ENCODE measurements around the gene CEMIP.

DNA sequence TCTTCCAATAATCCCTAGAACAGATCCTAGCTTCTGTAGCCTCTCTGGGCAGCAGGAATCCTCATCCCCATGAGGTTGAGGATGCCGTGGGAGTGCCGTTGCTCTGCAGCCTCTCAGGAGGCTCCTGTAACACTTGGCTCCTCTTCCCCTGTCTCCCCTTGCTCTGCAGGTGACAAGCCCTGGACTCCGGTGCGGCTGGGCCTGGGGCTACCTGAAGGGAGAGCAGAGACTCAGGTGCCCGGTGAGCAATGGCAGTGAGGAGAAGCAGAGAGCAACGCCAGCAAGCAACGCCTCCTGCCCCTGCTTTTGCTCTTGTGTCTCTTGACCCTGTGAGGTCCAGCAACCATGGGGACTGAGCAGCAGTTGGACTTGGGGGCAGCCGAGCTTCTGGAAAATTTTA is 91.2 kb downstream of the CEMIP start:
- TF ChIP-seq, protein P1, sequence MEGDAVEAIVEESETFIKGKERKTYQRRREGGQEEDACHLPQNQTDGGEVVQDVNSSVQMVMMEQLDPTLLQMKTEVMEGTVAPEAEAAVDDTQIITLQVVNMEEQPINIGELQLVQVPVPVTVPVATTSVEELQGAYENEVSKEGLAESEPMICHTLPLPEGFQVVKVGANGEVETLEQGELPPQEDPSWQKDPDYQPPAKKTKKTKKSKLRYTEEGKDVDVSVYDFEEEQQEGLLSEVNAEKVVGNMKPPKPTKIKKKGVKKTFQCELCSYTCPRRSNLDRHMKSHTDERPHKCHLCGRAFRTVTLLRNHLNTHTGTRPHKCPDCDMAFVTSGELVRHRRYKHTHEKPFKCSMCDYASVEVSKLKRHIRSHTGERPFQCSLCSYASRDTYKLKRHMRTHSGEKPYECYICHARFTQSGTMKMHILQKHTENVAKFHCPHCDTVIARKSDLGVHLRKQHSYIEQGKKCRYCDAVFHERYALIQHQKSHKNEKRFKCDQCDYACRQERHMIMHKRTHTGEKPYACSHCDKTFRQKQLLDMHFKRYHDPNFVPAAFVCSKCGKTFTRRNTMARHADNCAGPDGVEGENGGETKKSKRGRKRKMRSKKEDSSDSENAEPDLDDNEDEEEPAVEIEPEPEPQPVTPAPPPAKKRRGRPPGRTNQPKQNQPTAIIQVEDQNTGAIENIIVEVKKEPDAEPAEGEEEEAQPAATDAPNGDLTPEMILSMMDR (conservative IDR thresholded peaks at IDR 0.05; ENCODE audit: low read depth in 2 of 2): no peak
- TF ChIP-seq POLR2AphosphoS5 (IDR thresholded peaks at IDR 0.05; ENCODE audit: low read depth) (no peak), EZH2 (IDR thresholded peaks at IDR 0.05; ENCODE audit: low read depth, unreplicated experiment) (no peak), JUNB (IDR thresholded peaks at IDR 0.05; ENCODE audit: unreplicated experiment) (no peak), EZH2phosphoT487 (IDR thresholded peaks at IDR 0.05; ENCODE audit: unreplicated experiment) (no peak), CREB1 (CRISPR knock-in tag; IDR thresholded peaks at IDR 0.05; ENCODE audit: low read depth) (no peak), STAT1 (IDR thresholded peaks at IDR 0.05; ENCODE audit: unreplicated experiment) (no peak), ZNF114 (CRISPR knock-in tag; IDR thresholded peaks at IDR 0.05) (no peak), ZNF331 (CRISPR knock-in tag; IDR thresholded peaks at IDR 0.05; ENCODE audit: low read depth) (no peak)
- TF ChIP-seq, protein P2, sequence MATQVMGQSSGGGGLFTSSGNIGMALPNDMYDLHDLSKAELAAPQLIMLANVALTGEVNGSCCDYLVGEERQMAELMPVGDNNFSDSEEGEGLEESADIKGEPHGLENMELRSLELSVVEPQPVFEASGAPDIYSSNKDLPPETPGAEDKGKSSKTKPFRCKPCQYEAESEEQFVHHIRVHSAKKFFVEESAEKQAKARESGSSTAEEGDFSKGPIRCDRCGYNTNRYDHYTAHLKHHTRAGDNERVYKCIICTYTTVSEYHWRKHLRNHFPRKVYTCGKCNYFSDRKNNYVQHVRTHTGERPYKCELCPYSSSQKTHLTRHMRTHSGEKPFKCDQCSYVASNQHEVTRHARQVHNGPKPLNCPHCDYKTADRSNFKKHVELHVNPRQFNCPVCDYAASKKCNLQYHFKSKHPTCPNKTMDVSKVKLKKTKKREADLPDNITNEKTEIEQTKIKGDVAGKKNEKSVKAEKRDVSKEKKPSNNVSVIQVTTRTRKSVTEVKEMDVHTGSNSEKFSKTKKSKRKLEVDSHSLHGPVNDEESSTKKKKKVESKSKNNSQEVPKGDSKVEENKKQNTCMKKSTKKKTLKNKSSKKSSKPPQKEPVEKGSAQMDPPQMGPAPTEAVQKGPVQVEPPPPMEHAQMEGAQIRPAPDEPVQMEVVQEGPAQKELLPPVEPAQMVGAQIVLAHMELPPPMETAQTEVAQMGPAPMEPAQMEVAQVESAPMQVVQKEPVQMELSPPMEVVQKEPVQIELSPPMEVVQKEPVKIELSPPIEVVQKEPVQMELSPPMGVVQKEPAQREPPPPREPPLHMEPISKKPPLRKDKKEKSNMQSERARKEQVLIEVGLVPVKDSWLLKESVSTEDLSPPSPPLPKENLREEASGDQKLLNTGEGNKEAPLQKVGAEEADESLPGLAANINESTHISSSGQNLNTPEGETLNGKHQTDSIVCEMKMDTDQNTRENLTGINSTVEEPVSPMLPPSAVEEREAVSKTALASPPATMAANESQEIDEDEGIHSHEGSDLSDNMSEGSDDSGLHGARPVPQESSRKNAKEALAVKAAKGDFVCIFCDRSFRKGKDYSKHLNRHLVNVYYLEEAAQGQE (IDR thresholded peaks at IDR 0.05; ENCODE audit: unreplicated experiment): no peak
- TF ChIP-seq, protein P3, sequence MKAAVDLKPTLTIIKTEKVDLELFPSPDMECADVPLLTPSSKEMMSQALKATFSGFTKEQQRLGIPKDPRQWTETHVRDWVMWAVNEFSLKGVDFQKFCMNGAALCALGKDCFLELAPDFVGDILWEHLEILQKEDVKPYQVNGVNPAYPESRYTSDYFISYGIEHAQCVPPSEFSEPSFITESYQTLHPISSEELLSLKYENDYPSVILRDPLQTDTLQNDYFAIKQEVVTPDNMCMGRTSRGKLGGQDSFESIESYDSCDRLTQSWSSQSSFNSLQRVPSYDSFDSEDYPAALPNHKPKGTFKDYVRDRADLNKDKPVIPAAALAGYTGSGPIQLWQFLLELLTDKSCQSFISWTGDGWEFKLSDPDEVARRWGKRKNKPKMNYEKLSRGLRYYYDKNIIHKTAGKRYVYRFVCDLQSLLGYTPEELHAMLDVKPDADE (IDR thresholded peaks at IDR 0.05): no peak
